IMR-90 (cell line): ENCODE data around the gene RMND1. TPM values are rescaled to one million over a fixed set of nuclear protein-coding genes. Genes with fewer than 3 reads are reported as not detected.

ENCODE experiments used
- ATAC-seq: fragments of 200-7000 bp; cut with Tn5 transposase; 2 replicates; pipeline ENCODE4 v1.9.1; 2020; ENCODE audit warnings: low read depth, mild to moderate bottlenecking, moderate library complexity
- BruUV-seq: library from RNA; stranded (reverse); fragments of 400-500 nt; replicated peaks from 2 replicates; lab custom pipeline; 2021; lab: Mats Ljungman, UMichigan
- CTCF ChIA-PET: fragments of 300-600 bp; formaldehyde crosslinking; extraction: SDS; loops from one replicate; lab custom pipeline; 2021; ENCODE audit warnings: antibody characterized with exemption; lab: Yijun Ruan, JAX
- POLR2A ChIA-PET: fragments of 300-600 bp; sonication (Branson Sonifier 250); formaldehyde crosslinking; loops from one replicate; lab custom pipeline; 2022; ENCODE audit warnings: antibody characterized with exemption; ENCODE audit not compliant: unreplicated experiment; lab: Charles Lee
- DNase-seq: peaks from one replicate; pipeline ENCODE4 v3.0.0; 2013
- H2AFZ ChIP-seq: replicated peaks from 2 replicates; pipeline ENCODE3; 2013; ENCODE audit warnings: low read length, mild to moderate bottlenecking; ENCODE audit not compliant: poor library complexity
- H2AK5ac ChIP-seq: 2 replicates; pipeline ENCODE4 v1.6.1; 2013; ENCODE audit warnings: low read depth, low read length, inconsistent platforms
- H2AK9ac ChIP-seq: replicated peaks from 2 replicates; pipeline ENCODE3; 2013; ENCODE audit warnings: mild to moderate bottlenecking, low read depth, low read length, moderate library complexity; ENCODE audit not compliant: poor library complexity
- H2BK120ac ChIP-seq: 2 replicates; pipeline ENCODE4 v1.6.1; 2013; ENCODE audit warnings: low read depth, low read length, inconsistent platforms
- H2BK15ac ChIP-seq: 3 replicates; pipeline ENCODE4 v1.6.1; 2013; ENCODE audit warnings: low read depth, low read length, inconsistent platforms
- H2BK20ac ChIP-seq: 2 replicates; pipeline ENCODE4 v1.6.1; 2013; ENCODE audit warnings: low read depth, mild to moderate bottlenecking, inconsistent platforms, low read length, moderate library complexity
- H2BK5ac ChIP-seq: 2 replicates; pipeline ENCODE4 v1.6.1; 2013; ENCODE audit warnings: mild to moderate bottlenecking, low read depth, low read length, inconsistent platforms; ENCODE audit not compliant: poor library complexity, severe bottlenecking
- H3K14ac ChIP-seq: replicated peaks from 2 replicates; pipeline ENCODE4 v1.6.1; 2013; ENCODE audit warnings: low read depth, low read length, inconsistent platforms
- H3K18ac ChIP-seq: 2 replicates; pipeline ENCODE4 v1.6.1; 2013; ENCODE audit warnings: low read depth, low read length, control low read depth
- H3K23ac ChIP-seq: 2 replicates; pipeline ENCODE4 v1.6.1; 2013; ENCODE audit warnings: low read depth, low read length, inconsistent platforms
- H3K27ac ChIP-seq: 2 replicates; pipeline ENCODE4 v1.5.1; 2013; ENCODE audit warnings: mild to moderate bottlenecking, control low read depth, low read length; ENCODE audit not compliant: insufficient read depth
- H3K27me3 ChIP-seq: 2 replicates; pipeline ENCODE4 v1.6.1; 2013; ENCODE audit warnings: low read length; ENCODE audit not compliant: control insufficient read depth, insufficient read depth
- H3K36me3 ChIP-seq: 2 replicates; pipeline ENCODE4 v1.6.1; 2013; ENCODE audit warnings: low read length, mixed read lengths; ENCODE audit not compliant: control insufficient read depth, insufficient read depth
- H3K4ac ChIP-seq: 2 replicates; pipeline ENCODE4 v1.6.1; 2013; ENCODE audit warnings: low read depth, low read length, inconsistent platforms
- H3K4me1 ChIP-seq: 2 replicates; pipeline ENCODE4 v1.6.1; 2013; ENCODE audit warnings: low read length, mixed read lengths; ENCODE audit not compliant: control insufficient read depth, insufficient read depth
- H3K4me2 ChIP-seq: 2 replicates; pipeline ENCODE4 v1.6.1; 2013; ENCODE audit warnings: low read depth, mild to moderate bottlenecking, control low read depth, low read length, moderate library complexity
- H3K4me3 ChIP-seq: 2 replicates; pipeline ENCODE4 v1.5.1; 2013; ENCODE audit warnings: low read depth, mild to moderate bottlenecking, control low read depth, low read length, moderate library complexity; ENCODE audit not compliant: insufficient read depth
- H3K56ac ChIP-seq: 2 replicates; pipeline ENCODE4 v1.6.1; 2013; ENCODE audit warnings: low read length, inconsistent platforms; ENCODE audit not compliant: insufficient read depth; ENCODE audit errors: extremely low read depth
- H3K79me1 ChIP-seq, 2 experiments: 2 replicates each; pipeline ENCODE4 v1.6.1; 2013; ENCODE audit warnings: low read length in 2 of 2, inconsistent platforms in 1 of 2, low read depth in 1 of 2
- H3K9ac ChIP-seq: 2 replicates; pipeline ENCODE4 v1.6.1; 2013; ENCODE audit warnings: low read depth, low read length, control low read depth
- H3K9me1 ChIP-seq: 2 replicates; pipeline ENCODE4 v1.6.1; 2013; ENCODE audit warnings: low read length, inconsistent platforms; ENCODE audit not compliant: insufficient read depth
- H3K9me3 ChIP-seq: 2 replicates; pipeline ENCODE4 v1.6.1; 2013; ENCODE audit warnings: low read length; ENCODE audit not compliant: control insufficient read depth, insufficient read depth
- H4K20me1 ChIP-seq: 2 replicates; pipeline ENCODE4 v1.6.1; 2013; ENCODE audit warnings: low read length, inconsistent platforms; ENCODE audit not compliant: insufficient read depth
- H4K5ac ChIP-seq: 2 replicates; pipeline ENCODE4 v1.6.1; 2013; ENCODE audit warnings: mild to moderate bottlenecking, low read depth, low read length, control low read depth
- H4K8ac ChIP-seq, 2 experiments: 2 replicates each; pipeline ENCODE4 v1.6.1; 2013; ENCODE audit warnings: low read depth in 2 of 2, low read length in 2 of 2, control low read depth in 1 of 2, inconsistent platforms in 1 of 2
- H4K91ac ChIP-seq: 2 replicates; pipeline ENCODE4 v1.6.1; 2013; ENCODE audit warnings: low read depth, low read length, inconsistent platforms; ENCODE audit not compliant: insufficient read depth
- CHD1 ChIP-seq: IDR thresholded peaks from 2 replicates; pipeline ENCODE4 v1.6.1; 2012; ENCODE audit warnings: low read depth, low read length, improper control_type of control experiment
- WGBS, 2 experiments: methylation state at CpG; one replicate each; pipeline versions ENCODE4 v1.1.5 to v1.1.7; 2013; ENCODE audit warnings: missing lambda C conversion rate in 2 of 2; ENCODE audit not compliant: insufficient read length in 1 of 2; ENCODE audit errors: extremely low coverage in 2 of 2; 5-methylcytosine and 5-hydroxymethylcytosine counted together
- dilution Hi-C: fragments of 300-500 bp; cut with HindIII; formaldehyde crosslinking; loops from one replicate; pipeline ENCODE4 v1.14.3; 2018; ENCODE audit warnings: low sequenced_read_pairs; ENCODE audit not compliant: unreplicated experiment
- in situ Hi-C: fragments of 300-500 bp; cut with MboI; formaldehyde crosslinking; loops from 3 replicates; pipeline ENCODE4 v1.14.3; 2019; ENCODE audit warnings: low sequenced_read_pairs, inconsistent platforms, mixed read lengths
- intact Hi-C: fragments of 100-400 bp; cut with micrococcal nuclease; formaldehyde crosslinking; loops from 2 replicates; pipeline ENCODE4 v1.10.0; 2022
- polyA plus RNA-seq, 3 experiments: library from polyadenylated mRNA; depleted of rRNA; stranded (reverse); fragments of >200 nt; gene quantifications; 2 replicates each; pipeline ENCODE4 v1.2.3, GENCODE V29; 2012; ENCODE audit warnings: low replicate concordance in 1 of 3
- total RNA-seq: library from RNA; depleted of rRNA; stranded (reverse); fragments of >200 nt; gene quantifications from 2 replicates; pipeline ENCODE4 v1.2.3, GENCODE V29; 2012

The RMND1 gene
- total and polyA plus RNA-seq, 2 of the 4 experiments (the other 2 are of a cell fraction) = 13.1 to 24.6 TPM

- peaks cover 10% of the 10 kb centered on the region; the same call in 1 of the 2 replicates for H4K20me1 ChIP-seq
- no peak overlapping the region for H2BK120ac ChIP-seq
- H3K36me3 ChIP-seq = peaks cover 20% of the 10 kb centered on the region
- no peak overlapping the region for H3K27ac ChIP-seq
- no peak overlapping the region for H2AFZ ChIP-seq
- no peak overlapping the region for H3K23ac ChIP-seq
- no peak overlapping the region for H3K4ac ChIP-seq
- ATAC-seq (no peak), DNase-seq (no peak)
- H3K18ac ChIP-seq = no peak overlapping the region
- H3K9me1 ChIP-seq = peaks cover 4% of the 10 kb centered on the region; the same call in 1 of the 2 replicates
- dilution Hi-C loops (no loop called here), intact Hi-C loops (no loop called here), in situ Hi-C loops (loop anchor here (25.0 kb wide), 1 partner anchor 703 kb away; no protein-coding TSS in a partner anchor)
- no peaks in the 10 kb centered on the region for H3K9me3 ChIP-seq
- H2AK5ac ChIP-seq = no peak overlapping the region
- H2BK15ac ChIP-seq = no peak overlapping the region
- peaks cover 2% of the 10 kb centered on the region; the same call in 1 of the 2 replicates for H3K4me1 ChIP-seq
- H3K27me3 ChIP-seq = no peaks in the 10 kb centered on the region
- H3K56ac ChIP-seq = no peak overlapping the region
- H2BK5ac ChIP-seq = no peak overlapping the region
- H4K8ac ChIP-seq = no peak overlapping the region
- no peak overlapping the region for H2AK9ac ChIP-seq
- CTCF ChIA-PET = interaction anchor here (1.8 kb wide), 1 partner anchor 28 kb away, joined by 4 read pairs; no protein-coding TSS in a partner anchor
- no peak overlapping the region for H3K4me3 ChIP-seq
- no peak overlapping the region for H3K9ac ChIP-seq
- H4K5ac ChIP-seq = no peak overlapping the region
- no peak overlapping the region for H3K14ac ChIP-seq
- H2BK20ac ChIP-seq = no peak overlapping the region
- no TSS peak for BruUV-seq
- WGBS, 2 experiments = no CpG with 5 or more reads among the region's 2 CpGs
- POLR2A ChIA-PET = no interaction called here
- H3K4me2 ChIP-seq = no peak overlapping the region
- no peak overlapping the region for H4K91ac ChIP-seq
- no peak for TF ChIP-seq CHD1
- peaks cover 10 to 28% of the 10 kb centered on the region in 2 experiments for H3K79me1 ChIP-seq
Observed at GRCh38 chr6:151434369-151434768, 17.6 kb downstream of the RMND1 start.
